Endothelial cell of umbilical vein (primary cell): ENCODE measurements around the gene PDK1.
"Not testable (repeated sequence)": the region's sequence is repeated elsewhere in the genome, so short reads cannot be mapped to it uniquely, and the experiment has no call there.

Experiments
- EZH2 ChIP-seq: IDR thresholded peaks from 2 replicates; pipeline ENCODE4 v1.6.1; 2012; ENCODE audit warnings: borderline replicate concordance, low read depth, mild to moderate bottlenecking, moderate library complexity, low read length, inconsistent platforms; ENCODE audit not compliant: severe bottlenecking
- FOS ChIP-seq: IDR thresholded peaks from 2 replicates; pipeline ENCODE4 v1.6.1; 2011; ENCODE audit warnings: mild to moderate bottlenecking, low read length, moderate library complexity, borderline replicate concordance; ENCODE audit not compliant: insufficient read depth
- MYC ChIP-seq: IDR thresholded peaks from one replicate; pipeline ENCODE4 v1.6.1; 2011; ENCODE audit warnings: mild to moderate bottlenecking, low read depth, low read length
- POLR2A ChIP-seq: IDR thresholded peaks from 2 replicates; pipeline ENCODE4 v1.6.1; 2012; ENCODE audit warnings: low read depth, mild to moderate bottlenecking, control low read depth, low read length
- POLR2AphosphoS5 ChIP-seq: IDR thresholded peaks from 2 replicates; pipeline ENCODE4 v1.6.1; 2012; ENCODE audit warnings: low read depth, mild to moderate bottlenecking, control low read depth, low read length, moderate library complexity; ENCODE audit not compliant: insufficient read depth
- TF ChIP-seq, protein P1 (sequence below), 2 donors: IDR thresholded peaks; 1 replicate in 1 of 2; 2 replicates in 1 of 2; pipeline ENCODE4 v1.5.1; 2011; ENCODE audit warnings: low read length in 2 of 2, mild to moderate bottlenecking in 2 of 2, moderate library complexity in 2 of 2, control low read depth in 1 of 2, inconsistent platforms in 1 of 2, low read depth in 1 of 2; ENCODE audit not compliant: insufficient read depth in 1 of 2; ENCODE audit errors: extremely low read depth in 1 of 2
- TF ChIP-seq, protein P2 (sequence below): IDR thresholded peaks from 2 replicates; pipeline ENCODE4 v1.6.1; 2011; ENCODE audit not compliant: insufficient read depth, insufficient read length

DNA sequence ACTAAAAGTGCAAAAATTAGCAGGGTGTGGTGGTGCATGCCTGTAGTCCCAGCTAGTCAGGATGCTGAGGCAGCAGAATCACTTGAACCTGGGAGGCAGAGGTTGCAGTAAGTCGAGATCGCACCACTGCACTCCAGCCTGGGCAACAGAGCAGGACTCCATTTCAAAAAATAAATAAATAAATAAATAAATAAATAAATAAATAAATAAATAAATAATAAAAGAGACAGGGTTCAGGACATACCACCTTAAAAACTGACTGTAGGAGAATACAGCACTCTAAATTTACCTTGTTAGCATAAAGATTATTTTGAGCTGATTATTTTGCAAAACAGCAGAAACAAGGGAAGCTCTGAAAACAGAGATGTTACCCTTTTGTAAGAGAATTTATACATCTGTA lies 23.4 kb upstream of the PDK1 start:
- TF ChIP-seq EZH2, MYC, POLR2AphosphoS5, FOS, POLR2A: not testable (repeated sequence)
- TF ChIP-seq, protein P1, sequence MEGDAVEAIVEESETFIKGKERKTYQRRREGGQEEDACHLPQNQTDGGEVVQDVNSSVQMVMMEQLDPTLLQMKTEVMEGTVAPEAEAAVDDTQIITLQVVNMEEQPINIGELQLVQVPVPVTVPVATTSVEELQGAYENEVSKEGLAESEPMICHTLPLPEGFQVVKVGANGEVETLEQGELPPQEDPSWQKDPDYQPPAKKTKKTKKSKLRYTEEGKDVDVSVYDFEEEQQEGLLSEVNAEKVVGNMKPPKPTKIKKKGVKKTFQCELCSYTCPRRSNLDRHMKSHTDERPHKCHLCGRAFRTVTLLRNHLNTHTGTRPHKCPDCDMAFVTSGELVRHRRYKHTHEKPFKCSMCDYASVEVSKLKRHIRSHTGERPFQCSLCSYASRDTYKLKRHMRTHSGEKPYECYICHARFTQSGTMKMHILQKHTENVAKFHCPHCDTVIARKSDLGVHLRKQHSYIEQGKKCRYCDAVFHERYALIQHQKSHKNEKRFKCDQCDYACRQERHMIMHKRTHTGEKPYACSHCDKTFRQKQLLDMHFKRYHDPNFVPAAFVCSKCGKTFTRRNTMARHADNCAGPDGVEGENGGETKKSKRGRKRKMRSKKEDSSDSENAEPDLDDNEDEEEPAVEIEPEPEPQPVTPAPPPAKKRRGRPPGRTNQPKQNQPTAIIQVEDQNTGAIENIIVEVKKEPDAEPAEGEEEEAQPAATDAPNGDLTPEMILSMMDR (IDR thresholded peaks at IDR 0.05; ENCODE audit: extremely low read depth in 1 of 2, insufficient read depth in 1 of 2, low read depth in 1 of 2, low read length in 2 of 2): not testable (repeated sequence)
- TF ChIP-seq, protein P2, sequence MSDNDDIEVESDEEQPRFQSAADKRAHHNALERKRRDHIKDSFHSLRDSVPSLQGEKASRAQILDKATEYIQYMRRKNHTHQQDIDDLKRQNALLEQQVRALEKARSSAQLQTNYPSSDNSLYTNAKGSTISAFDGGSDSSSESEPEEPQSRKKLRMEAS: not testable (repeated sequence)
